ENCODE results near the gene LIMA1. TPM values are rescaled to one million over a fixed set of nuclear protein-coding genes. Genes with fewer than 3 reads are reported as not detected.

LIMA1 gene
- total and polyA plus RNA-seq, 9 of the 15 experiments (the other 6 are each of a cell fraction or from before 2014, with no cell fraction given): 20.2 to 37.8 (median 27.3) TPM

DNA sequence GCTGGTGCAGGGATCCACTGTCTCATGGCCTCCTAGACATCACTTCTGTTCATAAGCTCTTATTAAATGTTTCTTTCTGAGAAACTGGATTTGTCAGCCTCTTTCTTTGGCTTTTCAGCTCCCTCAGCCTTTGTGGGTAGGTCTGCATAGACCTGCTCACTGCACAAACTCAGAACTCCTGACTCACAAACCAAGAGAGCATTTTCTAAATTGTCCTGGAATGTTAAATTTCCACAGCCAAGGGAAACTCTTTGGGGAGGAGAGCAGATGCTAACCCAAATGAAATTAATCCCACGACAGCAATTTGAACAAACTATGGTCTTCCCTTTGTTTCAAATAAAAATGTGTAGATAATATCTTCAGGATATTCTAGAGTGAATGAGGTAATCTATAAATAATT, 96.6 kb downstream of the LIMA1 start:
- no TSS peak for BruUV-seq (replicated peaks)
- H3K4me3 ChIP-seq: no peak overlapping the region
- in situ Hi-C loops (cut with MboI): no loop called here
- H3K79me2 ChIP-seq (ENCODE audit: control insufficient read depth, insufficient read depth, low read length): no peaks in the 10 kb centered on the region
- ChIA-PET CTCF (ENCODE audit: low intra/inter-chr PET ratio) (no interaction called here), POLR2A (interaction anchor here (0.6 kb wide), 1 partner anchor 54 kb away, joined by 3 read pairs; no protein-coding TSS in a partner anchor)
- no peaks in the 10 kb centered on the region for H3K9me3 ChIP-seq (replicated peaks; ENCODE audit: control insufficient read depth, insufficient read depth, low read depth, low read length)
- no peaks in the 10 kb centered on the region for H3K27me3 ChIP-seq (ENCODE audit: control insufficient read depth in 2 of 2, insufficient read depth in 2 of 2, low read length in 2 of 2)
- FAIRE-seq (no peak), ATAC-seq (no peak), DNase-seq (ENCODE audit: extremely low read depth in 1 of 4, low spot score in 3 of 4) (no peak)
- intact Hi-C loops (cut with micrococcal nuclease): no loop called here
- H3K4me2 ChIP-seq (ENCODE audit: insufficient read depth, low read length): no peak overlapping the region
- WGBS (ENCODE audit: insufficient coverage, low coverage, missing lambda C conversion rate): 88% methylated on average over 1 of the region's 1 CpG
- H2AFZ ChIP-seq (ENCODE audit: low read depth, low read length): no peak overlapping the region
- H3K27ac ChIP-seq (ENCODE audit: extremely low read depth, low read depth, low read length): no peak overlapping the region
- no peak overlapping the region for H3K9ac ChIP-seq (ENCODE audit: insufficient read depth in 1 of 2, low read depth in 2 of 2, low read length in 2 of 2)
- no peaks in the 10 kb centered on the region for H4K20me1 ChIP-seq (replicated peaks; ENCODE audit: control insufficient read depth, insufficient read depth, low read length)
- 0 out of 5 replicates have a peak, but pooled peaks cover 0 to 4% of the 10 kb centered on the region in 2 experiments for H3K4me1 ChIP-seq (replicated peaks in 1 of 2; ENCODE audit: control insufficient read depth in 2 of 2, insufficient read depth in 2 of 2, low read length in 2 of 2)
- no peaks in the 10 kb centered on the region for H3K9me1 ChIP-seq (ENCODE audit: control insufficient read depth, insufficient read depth, low read length)
- peaks cover 5% of the 10 kb centered on the region; the same call in 2 of the 3 replicates for H3K36me3 ChIP-seq (ENCODE audit: control insufficient read depth, insufficient read depth, low read length)
- no peak for TF ChIP-seq RBM14 (IDR thresholded peaks at IDR 0.05; ENCODE audit: borderline replicate concordance, insufficient read depth, low read depth, low read length)
- TF ChIP-seq ARID4B (CRISPR knock-in tag; IDR thresholded peaks at IDR 0.05): no peak
- no peak for TF ChIP-seq ZNF583 (CRISPR knock-in tag; IDR thresholded peaks at IDR 0.05)
- TF ChIP-seq JUN (IDR thresholded peaks at IDR 0.05; ENCODE audit: borderline replicate concordance, low read depth, low read length): no peak
- TF ChIP-seq JUN (CRISPR knock-in tag; IDR thresholded peaks at IDR 0.05; ENCODE audit: borderline replicate concordance): no peak
